ENCODE results near the gene TENM3.

- TF ChIP-seq CTCF (IDR thresholded peaks at IDR 0.05) (no peak), POLR2A (IDR thresholded peaks at IDR 0.05) (no peak)
Measured at GRCh38 chr4:182434720-182435119, 191.5 kb downstream of the TENM3 start.

Data from Peyer's patch (tissue), 4 donors.